Stimulated activated naive CD8-positive, alpha-beta T cell treated with anti-CD3 and anti-CD28 coated beads, Interleukin-15, Interleukin-2, amounts not matched to agents 100 U/mL and 50 U/mL, for 24 hours (primary cell): Measurements from ENCODE around the gene FGD5.

ENCODE experiments used
- ATAC-seq: fragments of 150-1000 bp; cut with Tn5 transposase; one replicate; pipeline ENCODE4 v1.10.0; 2021
- DNase-seq: peaks from one replicate; pipeline ENCODE4 v3.0.0; 2021

Gene FGD5

GRCh38 chr3:14787630-14788029, 31.1 kb upstream of the FGD5 start:
- no peak for ATAC-seq
- no peak for DNase-seq

DNA sequence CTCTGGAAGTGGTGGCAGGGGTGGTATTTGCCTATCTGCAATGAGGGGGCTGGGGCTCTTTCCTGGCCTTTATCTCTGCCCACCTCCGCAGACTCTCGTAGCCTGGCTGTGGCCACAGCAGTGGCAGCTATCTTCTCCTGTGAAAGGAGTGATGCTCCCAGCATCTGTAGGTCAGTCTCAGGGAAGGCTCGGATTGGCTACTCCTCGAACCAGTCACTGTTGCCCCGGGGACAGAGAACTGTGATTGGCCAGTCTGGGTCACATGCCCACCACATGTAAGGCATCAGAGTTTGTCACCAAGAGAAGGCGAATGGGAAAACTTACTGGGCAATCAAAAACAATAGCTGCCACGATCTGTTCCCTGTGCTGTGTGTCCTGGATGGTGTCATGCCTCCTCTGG, 30.1 kb upstream of the FGD5 start:
- ATAC-seq (no peak), DNase-seq (no peak)

DNA sequence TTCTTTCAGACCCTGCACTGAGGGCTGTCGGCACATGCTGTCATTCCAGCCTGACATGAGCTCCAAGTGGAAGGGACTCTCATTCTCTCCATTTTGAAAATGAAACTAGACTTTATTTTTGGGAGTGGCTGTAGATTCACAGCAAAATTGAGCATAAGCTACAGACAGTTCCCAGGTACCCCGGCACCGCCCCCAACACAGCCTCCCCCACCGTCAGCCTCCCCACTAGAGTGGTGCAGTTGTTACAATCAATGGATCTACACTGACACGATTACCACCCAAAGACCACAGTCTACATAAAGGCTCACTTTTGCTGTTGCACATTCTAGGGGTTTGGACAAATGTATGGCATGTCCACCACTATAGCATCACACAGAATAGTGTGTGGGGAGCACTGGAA, 29.5 kb upstream of the FGD5 start:
- ATAC-seq (no peak), DNase-seq (no peak)

DNA sequence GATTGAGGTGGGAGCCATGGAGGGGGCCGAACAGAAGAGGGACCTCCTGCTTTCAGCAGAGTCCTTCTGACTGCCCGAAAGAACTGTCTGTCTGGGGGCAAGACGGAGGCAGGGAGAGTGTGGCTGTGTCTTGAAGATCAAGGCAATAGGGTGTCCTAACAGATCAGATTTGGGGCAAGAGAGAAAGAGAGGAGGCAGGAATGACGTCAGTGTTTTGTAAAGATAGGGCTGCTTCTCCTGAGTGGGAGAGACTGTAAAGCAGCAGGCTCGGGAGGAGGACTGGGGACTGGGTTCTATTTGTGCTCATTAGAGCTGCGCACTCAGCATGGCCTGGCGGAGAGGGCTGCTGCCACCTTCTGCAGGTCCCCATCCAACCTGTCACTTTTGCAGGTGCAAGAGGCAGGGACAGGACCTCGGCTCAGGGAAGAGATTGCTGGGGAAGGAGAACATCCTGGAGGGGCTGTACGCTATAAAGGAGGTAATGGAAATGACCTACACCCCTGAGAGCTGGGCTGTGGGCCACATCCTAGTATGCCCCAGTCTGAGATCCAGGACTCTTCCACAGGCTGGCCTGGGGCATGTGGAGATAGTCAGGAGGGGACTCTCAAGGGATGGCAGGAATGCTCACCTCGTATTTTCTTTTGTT, 29.0 kb upstream of the FGD5 start:
- ATAC-seq (no peak), DNase-seq (no peak)

DNA sequence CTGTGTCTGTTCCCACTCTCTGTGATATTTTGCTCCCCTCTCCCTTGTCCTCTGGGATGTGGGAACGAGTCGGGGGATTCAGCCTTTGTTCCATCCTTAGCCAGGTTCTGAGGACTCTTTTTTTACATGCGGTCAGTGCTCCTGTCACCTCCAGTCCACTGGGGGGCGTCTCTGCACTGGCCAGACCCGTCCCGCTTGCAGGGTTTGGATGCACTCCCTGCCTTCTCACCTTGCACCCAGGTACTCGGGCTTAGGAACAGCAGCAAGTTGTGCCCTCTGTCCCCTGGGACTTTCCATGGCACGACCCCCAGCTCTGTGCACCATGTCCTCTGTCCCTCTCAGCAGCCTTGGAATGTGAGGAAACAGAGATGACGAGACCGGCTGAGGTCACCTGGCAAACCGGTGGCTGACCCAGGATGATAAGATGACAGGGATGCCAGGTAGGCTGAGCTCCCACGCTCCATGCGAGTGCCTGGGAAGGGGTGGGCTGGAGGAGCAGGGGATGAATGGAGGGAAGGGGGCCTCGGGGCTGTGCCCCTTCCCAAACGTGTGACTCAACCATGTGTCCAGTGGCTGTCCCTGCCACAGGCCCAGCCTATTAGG, 27.3 kb upstream of the FGD5 start:
- DNase-seq (peak; percentile 68), ATAC-seq (peak; percentile 12)

DNA sequence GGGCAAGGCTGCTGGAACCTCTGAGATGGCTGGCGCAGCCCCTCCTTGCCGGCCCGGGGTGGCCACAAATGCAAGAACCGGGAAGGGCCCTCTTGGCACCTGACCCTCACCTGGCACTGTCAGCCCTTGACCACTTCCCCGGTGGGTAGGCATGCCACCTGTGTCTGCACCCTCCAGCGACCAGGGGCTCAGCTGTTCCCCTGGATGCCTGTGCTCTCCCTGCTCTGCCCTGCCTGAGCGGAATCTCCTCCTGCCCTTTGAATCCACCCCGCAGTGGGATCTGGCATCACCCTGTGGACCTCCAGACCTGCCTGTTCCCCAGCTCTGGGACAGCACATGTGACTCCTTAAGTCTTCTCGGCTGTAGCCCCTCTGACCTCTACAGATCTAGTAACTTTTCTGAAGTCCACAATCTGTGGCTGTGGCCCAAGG, 26.1 kb upstream of the FGD5 start:
- no peak for DNase-seq
- no peak for ATAC-seq

- DNase-seq (no peak), ATAC-seq (no peak)
These were observed 25.5 kb upstream of the FGD5 start for GRCh38 chr3:14793126-14793857.

DNA sequence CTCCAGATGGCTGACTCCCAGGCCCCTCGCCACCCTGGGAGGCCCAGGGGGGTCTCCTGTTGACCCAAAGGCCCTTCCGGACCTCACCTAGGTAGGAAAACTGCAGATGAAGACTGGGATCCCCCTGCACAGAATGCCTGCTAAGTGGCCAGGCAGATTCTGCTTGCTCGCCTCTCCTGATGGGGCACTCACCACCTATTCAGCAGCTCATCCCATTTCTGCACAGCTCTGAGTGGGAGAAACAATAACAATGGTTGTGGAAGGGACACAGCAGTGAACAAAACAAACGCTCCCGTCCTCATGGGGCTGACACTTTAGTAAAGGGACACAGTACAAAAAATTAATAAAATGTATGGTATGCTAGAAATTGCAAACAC, 24.9 kb upstream of the FGD5 start:
- DNase-seq = no peak
- ATAC-seq = no peak

DNA sequence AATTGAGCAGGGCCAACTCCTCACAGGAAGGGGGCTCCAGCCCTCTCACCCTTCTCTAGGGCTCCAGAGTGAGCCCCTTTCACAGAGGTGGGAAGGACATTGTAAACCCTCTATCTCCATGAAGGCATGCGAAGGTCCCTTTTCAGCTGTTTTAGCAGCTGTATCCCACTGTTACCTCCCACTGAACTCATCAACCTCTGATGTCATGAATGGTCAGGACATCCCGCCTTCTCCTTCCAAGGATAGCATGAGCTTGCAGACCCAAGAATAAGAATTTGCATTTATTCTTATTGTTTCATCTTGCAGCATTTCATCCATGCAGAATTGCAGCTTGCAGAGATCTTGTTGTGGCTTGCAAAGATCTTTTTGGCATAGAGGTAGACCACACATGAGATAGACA, 24.3 kb upstream of the FGD5 start:
- DNase-seq = no peak
- no peak for ATAC-seq

- ATAC-seq = no peak
- DNase-seq = no peak
These were observed 22.8 kb upstream of the FGD5 start for GRCh38 chr3:14795996-14796395.

- DNase-seq = no peak
- ATAC-seq = no peak
These were observed 22.2 kb upstream of the FGD5 start for GRCh38 chr3:14796403-14797077.

GRCh38 chr3:14797731-14798130, 21.0 kb upstream of the FGD5 start:
- ATAC-seq (no peak), DNase-seq (no peak)

DNA sequence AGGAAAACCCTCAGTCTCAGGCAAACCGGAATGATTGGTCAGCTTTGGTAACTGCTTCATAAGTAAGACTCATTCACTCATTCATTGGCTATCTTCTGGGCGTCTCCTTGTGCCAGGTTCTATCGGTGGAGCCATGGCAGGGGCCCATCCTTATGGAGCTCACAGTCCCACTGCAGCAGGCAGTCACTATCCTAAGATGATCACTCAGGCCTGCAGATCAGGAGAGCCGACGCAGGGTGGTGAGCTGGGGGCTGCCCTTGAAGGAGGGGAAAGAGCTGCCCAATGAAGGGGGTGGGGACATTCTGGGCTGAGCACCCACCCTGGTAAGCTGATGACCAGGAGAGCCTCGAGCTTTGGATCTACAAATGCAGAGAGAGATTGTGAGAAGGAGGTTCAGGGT, 20.5 kb upstream of the FGD5 start:
- DNase-seq = no peak
- no peak for ATAC-seq

DNA sequence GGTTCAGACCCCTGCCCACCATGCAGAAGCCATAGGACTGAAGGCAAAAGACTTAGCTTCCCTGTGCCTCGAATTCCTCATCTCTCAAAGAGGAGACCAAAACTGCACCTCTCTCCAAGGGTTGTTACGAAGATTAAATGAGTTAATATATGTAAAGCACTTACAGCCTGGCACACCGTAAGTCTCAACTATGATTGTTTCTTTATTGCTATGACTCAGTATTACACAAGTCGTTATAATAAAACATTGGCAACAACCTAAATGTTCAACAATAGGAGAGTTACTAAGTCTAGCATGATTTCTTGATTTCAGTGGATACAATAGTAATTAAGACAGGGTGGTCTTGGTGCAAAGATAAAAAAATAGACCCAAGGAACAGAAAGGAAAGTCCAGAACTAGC, 19.6 kb upstream of the FGD5 start:
- ATAC-seq = no peak

GRCh38 chr3:14801031-14801430, 17.7 kb upstream of the FGD5 start:
- ATAC-seq (no peak), DNase-seq (no peak)

More for the DNA sequence above, 19.6 kb upstream of the FGD5 start:
- DNase-seq = no peak

DNA sequence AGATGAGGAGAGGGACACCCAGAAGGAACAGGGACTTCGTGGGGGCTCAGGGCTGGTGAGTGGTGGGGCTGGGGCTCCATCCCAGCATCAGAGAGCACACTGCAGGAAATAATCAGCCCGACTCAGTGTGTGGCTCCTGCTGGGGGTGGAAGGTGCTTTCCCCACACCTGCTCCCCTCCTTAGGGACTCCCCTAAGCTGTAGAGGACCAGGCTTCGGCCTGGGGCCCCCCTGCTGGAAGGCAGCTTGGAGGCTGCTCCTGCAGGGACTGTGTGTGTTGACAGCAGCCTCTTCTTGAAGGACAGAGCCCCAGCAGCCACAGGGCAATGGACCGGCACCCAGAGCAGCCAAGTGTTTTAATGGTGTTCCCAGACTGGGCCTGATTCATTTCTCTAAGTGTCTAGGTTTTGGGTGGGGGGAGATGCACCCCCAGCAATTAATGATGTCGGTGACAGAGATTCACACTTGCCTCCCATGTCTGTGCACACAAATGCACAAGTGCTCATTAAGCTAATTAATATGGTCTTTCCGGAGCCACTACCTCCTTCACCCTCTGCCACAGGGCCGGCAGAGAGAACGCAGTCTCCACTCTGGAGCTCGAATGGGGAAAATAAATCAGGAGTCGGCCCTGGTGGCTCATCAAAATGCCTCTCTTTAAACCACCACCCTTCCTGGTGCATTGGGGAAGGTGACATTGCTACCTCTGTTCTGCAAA, 16.9 kb upstream of the FGD5 start:
- ATAC-seq (no peak), DNase-seq (no peak)

- no peak for DNase-seq
- ATAC-seq = no peak
These were observed 16.4 kb upstream of the FGD5 start for GRCh38 chr3:14802381-14802731.

GRCh38 chr3:14803101-14803980, 15.4 kb upstream of the FGD5 start:
- peak; percentile 51 for ATAC-seq
- DNase-seq = peak; percentile 35

DNA sequence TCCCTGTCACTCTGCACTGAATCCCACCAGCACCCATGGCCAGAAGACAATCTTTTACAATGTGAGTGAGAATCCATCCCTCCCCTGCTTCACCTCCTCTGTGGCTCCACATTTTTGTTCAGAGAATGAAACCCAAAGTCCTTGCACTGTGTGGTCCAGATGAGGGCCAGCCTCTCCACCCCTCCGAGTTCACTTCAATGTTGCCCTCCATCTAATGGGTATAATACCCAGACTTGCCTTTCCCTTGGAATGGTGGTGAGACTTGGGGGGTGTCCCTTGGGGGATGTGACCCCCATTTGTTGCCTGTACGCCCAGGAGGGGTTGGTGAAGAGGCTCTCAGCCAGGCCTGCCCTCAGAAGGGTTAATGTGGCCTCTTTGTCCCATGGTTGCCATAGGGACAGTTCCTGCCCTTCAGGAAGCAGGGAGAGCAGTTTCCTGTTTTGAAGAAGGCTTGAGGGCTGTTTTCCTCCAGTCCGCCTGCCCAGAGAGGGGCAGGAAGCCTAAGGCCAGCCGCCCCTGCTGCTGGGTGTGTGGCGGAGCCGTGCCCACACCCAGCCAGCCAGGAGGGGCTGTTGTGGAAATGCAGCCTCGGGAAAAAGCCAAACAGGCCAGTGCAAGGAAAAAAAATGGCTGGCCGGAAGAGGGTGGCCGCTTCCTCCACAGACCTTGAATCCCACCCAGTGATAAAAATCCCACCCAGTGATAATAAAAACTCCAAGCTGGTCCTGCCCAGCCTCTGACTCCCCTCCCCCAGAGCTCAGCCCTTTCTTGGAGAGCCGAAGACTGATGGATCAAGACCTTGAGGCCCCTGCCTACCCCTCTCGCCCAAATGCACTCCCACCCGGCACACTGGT, 14.6 kb upstream of the FGD5 start:
- DNase-seq = no peak
- no peak for ATAC-seq
